NCI-H2029 (cell line): ENCODE results near the gene DNM3.

Experiments
- DNase-seq: peaks from one replicate; lab custom pipeline; 2025; lab: John Stamatoyannopoulos, UW

Gene DNM3

GRCh38 chr1:171919891-171920887, 78.9 kb downstream of the DNM3 start:
- no peak for DNase-seq

- DNase-seq = no peak
Observed at GRCh38 chr1:171922999-171923398, 81.7 kb downstream of the DNM3 start.

GRCh38 chr1:171929121-171929520, 87.8 kb downstream of the DNM3 start:
- no peak for DNase-seq

GRCh38 chr1:171931752-171932151, 90.5 kb downstream of the DNM3 start:
- DNase-seq = no peak

GRCh38 chr1:171934664-171935063, 93.4 kb downstream of the DNM3 start:
- DNase-seq = no peak

GRCh38 chr1:171935086-171935485, 93.8 kb downstream of the DNM3 start:
- DNase-seq = no peak

- no peak for DNase-seq
Observed at GRCh38 chr1:171935664-171936063, 94.4 kb downstream of the DNM3 start.

- no peak for DNase-seq
Observed at GRCh38 chr1:171937938-171938337, 96.6 kb downstream of the DNM3 start.

- no peak for DNase-seq
Observed at GRCh38 chr1:171939740-171940139, 98.4 kb downstream of the DNM3 start.

GRCh38 chr1:171940368-171940767, 99.1 kb downstream of the DNM3 start:
- no peak for DNase-seq

GRCh38 chr1:171941920-171942319, 100.6 kb downstream of the DNM3 start:
- no peak for DNase-seq

- no peak for DNase-seq
Observed at GRCh38 chr1:171943973-171944561, 102.8 kb downstream of the DNM3 start.

- DNase-seq = no peak
Observed at GRCh38 chr1:171948511-171948910, 107.2 kb downstream of the DNM3 start.

- no peak for DNase-seq
Observed at GRCh38 chr1:171949316-171949715, 108.0 kb downstream of the DNM3 start.

GRCh38 chr1:171953835-171954234, 112.5 kb downstream of the DNM3 start:
- no peak for DNase-seq

- DNase-seq = no peak
Observed at GRCh38 chr1:171954361-171954760, 113.1 kb downstream of the DNM3 start.

- no peak for DNase-seq
Observed at GRCh38 chr1:171961861-171962260, 120.6 kb downstream of the DNM3 start.

GRCh38 chr1:171963762-171964161, 122.5 kb downstream of the DNM3 start:
- DNase-seq = no peak

- DNase-seq = no peak
Observed at GRCh38 chr1:171965777-171966176, 124.5 kb downstream of the DNM3 start.

- DNase-seq = no peak
Observed at GRCh38 chr1:171966426-171967220, 125.3 kb downstream of the DNM3 start.

- no peak for DNase-seq
Observed at GRCh38 chr1:171969226-171969625, 127.9 kb downstream of the DNM3 start.

GRCh38 chr1:171969813-171970212, 128.5 kb downstream of the DNM3 start:
- no peak for DNase-seq

GRCh38 chr1:171972846-171973245, 131.5 kb downstream of the DNM3 start:
- DNase-seq = no peak
